Activated gamma-delta T cell treated with anti-CD3 and anti-CD28 coated beads, Interleukin-2, amount 50 U/mL, for 16 hours (primary cell): ENCODE measurements around the gene CRYBB2.
"Not testable (repeated sequence)": the region's sequence is repeated elsewhere in the genome, so short reads cannot be mapped to it uniquely, and the experiment has no call there.

Experiments
- DNase-seq: peaks from one replicate; pipeline ENCODE4 v3.0.0-alpha.2; 2020; ENCODE audit warnings: low read depth

Gene CRYBB2, protein sequence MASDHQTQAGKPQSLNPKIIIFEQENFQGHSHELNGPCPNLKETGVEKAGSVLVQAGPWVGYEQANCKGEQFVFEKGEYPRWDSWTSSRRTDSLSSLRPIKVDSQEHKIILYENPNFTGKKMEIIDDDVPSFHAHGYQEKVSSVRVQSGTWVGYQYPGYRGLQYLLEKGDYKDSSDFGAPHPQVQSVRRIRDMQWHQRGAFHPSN

DNA sequence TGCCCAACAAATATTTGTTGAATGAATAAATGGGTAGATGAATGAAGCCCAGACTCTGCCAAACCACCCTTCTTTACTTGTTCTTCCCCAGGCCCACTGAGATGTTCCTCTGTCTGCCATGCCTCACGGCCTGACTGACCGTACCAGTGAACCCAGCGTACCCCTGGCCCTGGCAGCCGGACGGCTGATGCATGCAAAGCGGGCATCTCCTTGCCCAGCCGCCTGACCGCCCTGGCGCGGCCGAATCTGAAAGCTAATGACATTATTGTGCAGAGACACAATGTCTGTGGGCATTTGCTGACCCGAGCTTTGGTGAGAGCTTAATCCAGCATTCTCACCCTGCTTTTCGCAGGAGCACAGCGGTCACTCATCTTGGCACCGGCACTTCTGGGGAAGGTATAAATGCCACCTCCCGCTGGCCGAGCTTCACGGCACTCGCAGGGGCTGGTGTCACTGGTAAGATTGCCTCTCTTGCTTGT lies at the start of gene CRYBB2:
Gene CRYBB2 (plus strand): TSS at position 429 of the 479 bp plus-strand sequence. CDS start 1,791 bp downstream, outside the sequence.
- DNase-seq: no peak

DNA sequence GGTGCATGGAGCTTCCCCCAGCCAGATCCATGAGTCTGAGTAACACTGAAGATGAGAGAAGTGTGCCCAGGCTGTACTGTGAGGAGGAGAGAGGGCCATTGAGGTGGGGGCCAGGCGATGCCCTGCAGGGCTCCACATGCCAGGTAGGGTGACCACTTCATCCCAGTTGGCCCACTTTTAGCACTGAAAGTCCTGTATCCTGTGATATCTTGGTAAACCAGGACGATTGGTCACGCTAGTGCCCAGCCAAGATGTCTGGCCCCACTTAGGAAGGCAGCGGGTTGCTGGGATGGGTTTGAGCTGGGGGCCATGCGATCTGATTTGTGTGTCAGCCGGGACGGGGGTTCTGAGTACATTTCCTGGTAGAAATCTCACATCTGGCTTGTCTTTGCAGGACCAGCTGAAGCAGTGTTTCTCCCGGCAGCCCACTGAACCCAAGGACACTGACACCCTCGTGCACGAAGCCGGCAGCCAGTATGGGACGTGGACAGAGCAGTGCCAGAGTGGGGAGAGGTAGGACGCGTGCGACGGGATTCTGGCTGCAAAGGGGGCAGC lies 48.9 kb upstream of the CRYBB2 start:
- DNase-seq: no peak

DNA sequence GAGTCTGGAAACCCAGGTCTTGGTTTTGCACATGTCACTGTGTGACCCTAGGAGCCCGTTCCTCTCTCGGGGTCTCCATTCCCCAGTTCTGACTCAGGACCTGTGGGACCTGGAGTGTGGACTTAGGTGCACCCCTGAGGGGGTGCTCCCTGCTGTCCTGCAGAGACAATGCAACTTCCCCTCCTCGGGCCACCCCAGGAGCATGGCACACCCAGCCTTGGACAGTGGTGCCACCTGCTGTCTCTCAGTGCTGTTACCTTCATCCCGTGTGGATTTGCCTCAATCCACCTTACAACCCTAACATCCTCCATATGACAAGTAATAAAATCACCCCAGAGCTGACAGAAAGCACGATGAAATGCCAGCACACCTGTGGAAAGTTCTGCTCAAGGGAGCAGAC lies 47.3 kb upstream of the CRYBB2 start:
- no peak for DNase-seq

DNA sequence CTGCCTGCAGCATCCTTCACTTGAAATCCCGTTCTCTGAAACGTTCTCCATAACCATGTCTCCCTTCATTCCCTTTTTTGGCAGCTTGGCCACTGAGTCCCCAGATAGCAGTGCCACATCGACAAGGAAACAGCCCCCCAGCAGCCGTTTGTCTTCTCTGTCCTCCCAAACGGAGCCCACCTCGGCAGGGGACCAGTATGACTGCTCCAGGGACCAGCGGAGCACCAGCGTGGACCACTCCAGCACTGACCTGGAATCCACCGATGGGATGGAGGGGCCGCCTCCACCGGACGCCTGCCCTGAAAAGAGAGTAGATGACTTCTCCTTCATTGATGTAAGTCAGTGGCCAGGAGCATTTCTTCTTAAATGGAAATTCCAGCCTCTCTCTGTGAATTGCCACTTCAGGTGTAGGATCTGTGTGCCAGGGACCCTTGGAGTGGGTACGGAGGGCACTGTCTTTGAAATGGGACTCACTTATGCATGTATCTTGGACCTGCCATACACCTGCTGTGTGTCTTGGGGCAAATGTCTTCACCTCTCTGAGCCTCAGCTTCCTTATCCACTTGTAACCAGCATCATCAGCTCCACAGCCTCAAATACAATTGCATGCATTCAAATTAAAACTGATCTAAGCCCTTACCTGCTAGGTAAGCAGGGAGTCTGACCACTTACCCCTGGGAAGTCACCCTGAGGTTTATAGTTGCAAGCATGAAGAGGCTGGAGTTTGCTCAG lies 45.1 kb upstream of the CRYBB2 start:
- no peak for DNase-seq

DNA sequence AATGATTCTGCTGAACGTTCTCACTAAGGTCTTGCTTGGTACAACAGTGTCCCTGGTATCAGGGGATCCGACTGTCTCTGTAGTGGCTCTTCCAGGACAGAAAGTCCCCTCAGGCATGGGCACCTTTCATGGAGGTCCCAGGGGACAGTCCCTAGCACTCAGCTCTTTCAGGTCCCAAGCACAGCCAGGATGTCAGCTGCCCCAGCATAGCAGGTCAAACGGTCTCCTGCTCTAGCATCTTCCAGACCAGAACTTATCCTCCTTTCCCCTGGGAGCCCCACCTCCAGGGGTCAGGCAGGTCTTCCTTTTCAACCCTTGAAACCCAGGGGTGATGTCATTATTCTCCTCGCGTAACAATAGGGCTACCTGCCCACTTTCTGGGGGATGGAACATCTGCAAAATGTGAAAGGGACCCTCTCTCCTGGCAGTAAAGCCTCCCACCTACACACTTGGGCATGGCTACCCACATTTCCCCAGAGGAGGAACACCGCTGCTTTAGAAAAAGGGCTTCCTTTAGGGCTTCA lies 44.5 kb upstream of the CRYBB2 start:
- DNase-seq: no peak

DNA sequence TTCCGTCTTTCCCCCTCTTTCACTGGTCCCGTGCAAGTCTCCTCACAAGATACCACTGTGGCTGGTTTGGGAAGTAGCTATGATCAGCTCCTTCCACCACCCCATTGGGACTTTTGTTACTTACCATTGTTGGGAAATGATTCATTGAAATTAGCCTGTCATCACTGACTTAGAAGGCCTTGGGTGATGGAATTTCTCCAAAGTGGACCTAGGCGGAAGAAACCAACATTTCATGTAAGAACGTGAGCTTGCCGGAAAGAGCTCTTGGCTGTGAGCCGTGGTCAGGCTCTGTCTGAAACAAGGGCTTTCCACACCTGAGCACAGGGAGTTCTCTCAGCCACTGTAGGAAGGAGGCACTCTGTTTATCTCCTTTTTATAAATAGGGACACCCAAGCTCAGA lies 43.3 kb upstream of the CRYBB2 start:
- DNase-seq: no peak

DNA sequence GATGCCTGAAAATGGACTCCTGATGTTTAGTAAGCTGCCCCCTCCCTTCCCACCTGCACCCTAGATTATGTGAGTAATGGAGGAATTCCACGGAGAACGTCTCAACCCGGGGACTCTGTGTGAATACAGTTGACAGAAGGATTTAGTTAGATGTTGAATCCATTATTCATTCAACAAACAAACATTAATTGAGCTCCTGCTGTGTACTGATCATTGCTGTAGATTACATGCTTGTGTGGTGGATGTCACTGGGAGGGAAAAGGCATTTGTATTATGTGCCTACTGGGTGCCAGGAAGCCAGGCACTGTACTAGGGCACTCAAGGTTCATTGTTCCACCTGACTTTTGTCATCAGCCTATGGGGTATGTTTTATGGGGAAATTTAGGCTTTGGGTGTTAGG lies 42.6 kb upstream of the CRYBB2 start:
- DNase-seq: no peak

DNA sequence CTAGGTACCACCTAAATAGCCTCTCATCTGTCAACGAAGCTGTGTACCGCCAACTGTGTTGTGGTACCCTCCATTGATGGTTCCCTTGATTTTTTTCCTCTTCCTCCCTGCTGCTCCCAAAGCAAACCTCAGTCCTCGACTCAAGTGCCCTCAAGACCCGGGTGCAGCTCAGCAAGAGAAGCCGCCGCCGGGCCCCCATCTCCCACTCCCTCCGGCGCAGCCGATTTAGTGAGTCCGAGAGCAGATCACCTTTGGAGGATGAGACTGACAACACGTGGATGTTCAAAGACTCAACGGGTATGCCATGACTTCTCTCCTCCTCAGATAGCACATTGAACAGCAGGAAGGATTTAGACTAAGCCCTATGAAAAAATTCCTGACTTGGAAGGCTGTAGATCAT lies 42.2 kb upstream of the CRYBB2 start:
- DNase-seq: no peak

DNA sequence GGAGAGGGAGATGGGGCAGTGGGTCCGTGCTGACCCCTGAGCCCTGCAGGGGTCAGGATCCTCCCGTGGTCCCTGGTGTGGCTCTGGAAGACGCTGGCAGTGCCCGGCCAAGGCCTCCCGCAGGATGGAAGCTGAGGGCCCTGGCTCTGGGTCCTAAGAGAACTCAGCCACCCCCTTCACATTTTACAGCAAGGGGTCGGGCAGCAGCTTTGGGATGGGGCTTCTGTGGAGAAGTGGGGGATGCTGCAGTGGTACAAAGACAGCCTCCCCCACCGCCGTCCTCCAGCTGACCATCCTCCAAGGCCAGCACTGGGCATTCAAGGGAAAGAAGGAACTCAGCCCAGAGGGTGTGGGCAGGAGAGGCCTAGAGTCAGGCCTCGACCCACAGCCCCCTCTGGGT lies 41.5 kb upstream of the CRYBB2 start:
- no peak for DNase-seq

DNA sequence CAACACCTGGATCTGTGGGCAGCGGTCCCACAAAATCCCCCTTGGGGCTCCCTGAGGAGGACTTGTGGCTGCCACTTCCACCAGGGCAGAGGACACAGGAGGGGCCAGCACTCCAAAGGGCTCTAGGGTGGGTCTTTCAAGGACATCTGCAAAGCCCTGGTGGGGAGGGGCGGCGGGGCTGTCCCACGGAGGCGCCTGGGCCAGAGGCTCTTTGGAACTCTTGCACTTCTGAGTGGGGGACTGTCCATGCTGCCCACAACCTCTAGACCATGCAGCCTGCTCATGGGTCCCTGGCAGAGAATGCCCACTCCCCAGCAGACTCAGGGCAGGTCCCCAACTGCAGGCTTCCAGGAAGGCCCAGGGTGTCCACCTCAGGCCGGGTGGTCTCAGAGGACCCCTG lies 41.1 kb upstream of the CRYBB2 start:
- not testable (repeated sequence) for DNase-seq

DNA sequence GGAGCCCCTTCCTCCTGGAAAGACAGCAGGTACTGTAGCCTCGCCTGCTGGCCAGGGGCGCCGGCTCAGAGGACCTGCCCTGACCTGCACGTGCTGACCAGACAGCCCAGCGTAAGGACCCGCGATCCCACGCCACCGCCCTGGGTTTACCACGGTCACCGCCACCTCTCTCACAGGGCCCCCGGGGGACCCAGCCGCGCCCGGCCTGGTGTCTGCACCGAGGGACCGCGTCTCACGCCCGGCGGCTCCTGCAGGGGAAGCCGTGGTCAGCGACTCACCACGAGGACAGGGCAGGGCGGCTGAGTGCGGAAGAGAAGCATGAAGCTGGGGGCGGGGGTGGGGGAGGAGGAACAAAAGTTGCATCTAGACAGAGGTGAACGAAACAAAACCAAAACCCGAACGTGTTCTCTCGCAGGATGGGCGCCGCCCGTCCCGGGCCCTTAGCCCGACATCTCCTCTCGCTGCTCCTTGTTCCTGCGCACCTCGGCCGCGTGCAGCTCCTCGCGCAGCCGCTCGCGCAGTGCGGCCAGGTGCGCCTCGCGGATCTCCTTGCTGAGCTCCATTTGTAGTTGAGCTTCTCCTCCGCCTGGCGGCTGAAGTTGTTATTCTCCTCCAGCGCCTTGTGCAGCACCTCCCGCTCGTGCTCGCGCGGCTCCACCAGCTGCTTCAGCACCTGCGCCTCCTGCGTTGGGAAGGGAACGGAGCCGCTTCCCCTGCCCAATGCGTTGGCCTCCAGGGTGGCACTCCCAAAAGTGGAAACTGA lies 40.4 kb upstream of the CRYBB2 start:
- DNase-seq: not testable (repeated sequence)

DNA sequence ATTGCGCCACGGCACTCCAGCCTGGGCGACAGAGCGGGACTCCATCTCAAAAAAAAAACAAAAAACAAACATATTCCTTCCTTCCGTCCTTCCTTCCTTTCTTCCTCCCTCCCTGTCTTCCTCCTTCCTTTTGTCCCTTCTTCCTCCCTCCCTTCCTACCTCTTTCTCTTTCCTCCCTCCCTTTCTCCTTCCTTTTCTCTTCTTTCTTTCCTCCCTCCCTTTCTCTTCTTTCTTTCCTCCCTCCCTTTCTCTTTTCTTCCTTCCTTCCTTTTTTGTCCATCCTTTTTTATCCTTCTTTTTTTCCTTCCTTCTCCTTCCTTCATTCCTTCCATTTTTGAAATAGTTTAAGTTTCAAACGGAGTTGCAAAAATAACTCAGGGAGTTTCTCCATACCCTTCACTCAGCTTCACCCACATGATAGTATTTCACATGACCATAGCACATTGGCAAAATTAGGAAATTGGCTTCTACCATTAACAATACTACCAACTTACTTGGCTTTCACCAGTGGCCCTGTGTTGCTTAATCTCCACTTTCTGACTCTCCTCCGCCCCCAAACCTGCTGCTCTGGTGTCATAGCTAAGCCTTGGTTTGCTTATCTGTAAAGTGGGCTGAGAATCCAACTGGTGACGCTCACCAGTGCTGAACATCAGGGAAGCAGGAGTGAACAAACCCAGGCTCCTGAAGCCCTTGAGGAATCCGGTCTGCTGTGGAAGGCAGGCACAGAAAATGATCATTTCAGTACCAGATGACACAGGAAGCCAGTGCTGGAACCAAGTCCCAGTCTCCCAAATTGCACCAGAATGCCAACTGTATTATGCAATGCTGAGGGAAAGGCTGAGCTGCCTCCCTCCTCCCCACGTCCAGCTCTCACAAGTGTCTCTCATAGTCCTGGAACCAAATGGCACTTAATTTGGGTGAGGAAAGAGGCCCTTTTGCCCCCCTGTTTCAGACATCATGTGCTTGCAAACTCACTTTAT lies 37.0 kb upstream of the CRYBB2 start:
- no peak for DNase-seq

DNA sequence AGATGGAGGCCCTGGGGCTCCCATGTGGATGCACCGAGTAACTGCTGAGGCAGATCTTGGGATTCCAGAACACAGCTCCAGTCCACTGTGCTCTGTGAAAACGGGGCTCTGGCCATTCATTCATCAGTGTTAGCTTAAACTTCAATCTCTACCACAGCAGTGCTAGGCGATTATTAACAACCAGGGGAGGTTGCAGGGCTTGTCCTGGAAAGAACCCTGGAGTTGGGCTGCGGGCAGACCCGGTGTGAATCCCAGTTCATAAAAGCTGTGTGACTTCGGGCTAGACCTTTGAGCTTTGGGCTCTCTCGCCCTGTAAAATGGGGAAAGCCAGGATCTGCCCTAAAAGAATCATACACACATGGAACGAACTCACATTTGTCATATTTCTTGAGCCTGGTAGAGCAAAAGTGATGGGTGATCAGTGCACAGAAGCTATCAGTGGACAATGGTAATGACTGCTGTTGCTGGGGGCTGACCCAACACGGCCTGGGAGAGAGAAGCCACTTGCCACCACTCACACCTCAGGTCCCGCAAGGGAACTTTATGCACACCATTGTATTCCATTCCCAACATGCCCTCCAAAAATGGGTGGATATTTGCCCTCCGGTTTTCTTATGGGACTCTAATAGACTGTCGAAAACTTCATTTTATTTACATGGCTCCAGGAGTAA lies 35.4 kb upstream of the CRYBB2 start:
- no peak for DNase-seq

DNA sequence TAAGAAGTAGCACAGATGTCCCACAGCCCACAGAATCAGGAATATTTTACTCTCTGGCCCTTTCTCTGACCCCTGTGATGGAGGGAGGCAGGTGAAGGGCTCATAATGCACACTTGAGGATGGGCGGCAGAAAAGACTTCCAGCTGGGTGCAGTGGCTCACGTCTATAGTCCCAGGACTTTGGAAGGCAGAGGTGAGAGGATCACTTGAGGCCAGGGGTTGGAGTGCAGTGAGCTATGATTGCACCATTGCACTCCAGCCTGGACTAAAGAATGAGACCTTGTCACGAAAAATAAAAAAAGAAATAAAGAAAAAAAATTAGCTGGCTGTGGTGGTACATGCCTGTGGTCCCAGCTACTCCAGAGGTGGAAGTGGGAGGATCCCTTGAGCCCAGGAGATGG lies 33.3 kb upstream of the CRYBB2 start:
- DNase-seq: no peak

DNA sequence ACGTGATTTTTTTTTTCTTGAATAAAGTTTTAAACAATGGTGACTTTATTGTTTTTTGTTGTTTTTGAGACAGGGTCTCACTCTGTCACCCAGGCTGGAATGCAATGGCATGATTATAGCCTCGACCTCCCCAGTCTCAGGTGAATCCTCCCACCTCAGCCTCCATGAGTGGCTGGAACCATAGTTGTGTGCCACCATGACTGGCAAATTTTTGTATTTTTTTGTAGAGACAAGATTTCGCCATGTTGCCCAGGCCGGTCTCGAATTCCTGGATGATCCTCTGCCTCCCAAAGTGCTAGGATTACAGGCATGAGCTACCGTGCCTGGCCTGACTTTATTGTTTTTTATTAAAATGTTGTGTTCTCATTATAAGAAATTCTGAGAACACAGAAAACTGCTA lies 32.0 kb upstream of the CRYBB2 start:
- DNase-seq: no peak

DNA sequence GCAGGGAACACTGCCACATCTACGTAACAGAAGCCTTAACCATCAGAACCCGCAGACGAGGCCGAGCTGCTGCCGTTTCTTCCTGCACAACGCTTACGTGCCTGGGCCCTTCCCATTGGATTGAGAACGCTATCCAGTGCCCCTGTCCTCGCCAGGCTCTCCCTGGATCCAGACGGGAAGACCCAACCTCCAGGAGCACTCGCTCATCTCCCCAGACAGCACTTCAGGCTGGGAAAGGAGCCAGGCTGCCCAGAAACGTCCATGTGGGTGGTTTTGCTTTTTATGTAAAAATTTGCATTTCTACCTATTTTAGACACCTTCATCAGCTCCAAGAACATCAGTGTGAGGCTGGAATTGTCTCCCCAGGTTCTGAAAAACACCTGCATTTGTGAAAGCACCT lies 27.0 kb upstream of the CRYBB2 start:
- no peak for DNase-seq

DNA sequence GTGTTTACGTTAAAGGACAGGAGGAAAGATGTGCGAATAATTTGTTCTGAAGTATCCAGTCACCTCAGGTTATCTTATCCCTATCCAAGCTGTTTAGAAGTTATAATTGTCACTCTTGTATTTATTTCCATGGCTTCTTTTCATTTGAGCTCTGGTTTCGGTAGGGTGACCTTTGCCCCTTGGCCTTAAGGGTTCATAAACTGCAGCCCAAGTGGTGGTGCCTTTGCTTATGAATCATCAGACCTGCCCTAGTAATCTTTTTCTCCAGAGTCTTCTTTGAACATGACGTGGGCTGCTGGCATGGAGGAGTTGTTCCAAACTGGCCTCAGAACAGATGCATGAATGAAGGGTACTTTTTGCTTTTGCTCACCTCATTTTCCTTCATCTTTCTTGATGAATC lies 26.3 kb upstream of the CRYBB2 start:
- DNase-seq: no peak

DNA sequence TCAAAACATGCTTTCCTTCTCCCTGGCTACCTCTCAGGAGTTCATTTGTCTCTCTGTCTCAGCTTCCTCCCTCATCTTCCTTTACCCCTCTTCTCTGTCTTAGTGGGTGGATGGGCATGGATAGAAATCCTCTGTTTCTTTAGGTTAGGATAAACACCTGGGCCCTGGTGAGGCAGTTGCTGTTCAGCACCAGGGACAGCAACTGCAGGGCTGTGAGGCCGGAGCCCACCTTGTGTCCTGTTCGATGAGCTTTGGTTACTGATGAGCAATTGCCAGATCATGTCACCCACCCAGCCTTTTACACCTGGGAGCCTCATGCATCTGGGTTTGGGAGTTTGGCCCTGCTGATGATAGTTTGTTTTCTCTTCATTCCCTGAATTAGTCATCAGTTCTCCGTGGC lies 25.9 kb upstream of the CRYBB2 start:
- DNase-seq: no peak

DNA sequence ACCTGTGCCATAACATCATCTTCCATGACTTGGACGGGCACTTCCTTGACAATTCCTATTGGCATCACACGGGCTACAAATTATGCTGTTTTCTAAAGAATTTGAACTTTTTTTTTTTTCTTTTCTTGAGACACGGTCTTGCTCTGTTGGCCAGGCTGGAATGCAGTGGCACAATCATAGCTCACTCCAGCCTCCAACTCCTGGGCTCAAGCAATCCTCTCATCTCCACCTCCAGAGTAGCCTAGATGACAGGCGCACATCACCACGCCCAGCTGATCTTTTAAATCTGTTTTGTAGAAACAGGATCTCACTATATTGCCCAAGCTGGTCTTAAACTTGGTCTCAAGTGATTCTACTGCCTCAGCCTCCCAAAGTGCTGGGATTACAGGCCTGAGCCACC lies 23.1 kb upstream of the CRYBB2 start:
- DNase-seq: no peak

DNA sequence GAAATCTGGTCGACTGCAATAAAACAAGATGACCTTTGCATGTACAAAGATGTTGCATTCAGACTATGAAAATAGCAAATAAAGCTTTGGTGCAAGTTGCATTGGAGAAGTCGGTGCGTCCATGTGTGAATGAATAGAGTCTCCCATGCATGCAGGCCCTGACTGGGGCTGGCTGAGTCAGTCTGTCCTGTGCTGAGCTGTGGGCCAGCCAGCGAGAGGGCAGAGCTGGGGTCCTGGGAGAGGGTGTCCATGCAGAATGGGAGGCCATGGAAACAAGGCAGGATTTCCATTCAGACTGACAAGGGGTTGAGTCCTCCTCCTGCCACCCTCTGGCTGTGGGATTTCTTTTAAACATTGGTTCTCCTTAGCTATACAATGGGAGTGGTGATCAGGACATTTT lies 22.1 kb upstream of the CRYBB2 start:
- DNase-seq: no peak
